NCI-H748 (cell line): ENCODE measurements around the gene TSKU.

ENCODE experiments used
- DNase-seq: peaks from one replicate; lab custom pipeline; 2025; ENCODE audit not compliant: unreplicated experiment; lab: John Stamatoyannopoulos, UW

The TSKU gene

GRCh38 chr11:76769645-76770586 is 13.2 kb upstream of the TSKU start:
- no peak for DNase-seq

- DNase-seq = no peak
Observed at GRCh38 chr11:76770642-76771445, 12.3 kb upstream of the TSKU start.

- no peak for DNase-seq
Observed at GRCh38 chr11:76771446-76772099, 11.6 kb upstream of the TSKU start.

- DNase-seq = no peak
Observed at GRCh38 chr11:76772100-76772782, 10.9 kb upstream of the TSKU start.

- DNase-seq = no peak
Observed at GRCh38 chr11:76772783-76773106, 10.4 kb upstream of the TSKU start.

- DNase-seq = no peak
Observed at GRCh38 chr11:76773921-76774361, 9.2 kb upstream of the TSKU start.

- DNase-seq = no peak
Observed at GRCh38 chr11:76776472-76776871, 6.7 kb upstream of the TSKU start.

GRCh38 chr11:76777305-76777704 is 5.9 kb upstream of the TSKU start:
- DNase-seq = no peak

- no peak for DNase-seq
Observed at GRCh38 chr11:76777876-76778275, 5.3 kb upstream of the TSKU start.

- no peak for DNase-seq
Observed at GRCh38 chr11:76778874-76779273, 4.3 kb upstream of the TSKU start.

GRCh38 chr11:76781046-76781801 is 1.9 kb upstream of the TSKU start:
- DNase-seq = no peak

- DNase-seq = no peak
Observed at GRCh38 chr11:76781807-76782530, 1.2 kb upstream of the TSKU start.

GRCh38 chr11:76782531-76783293 is 444 bp upstream of the TSKU start:
- DNase-seq = peak; percentile 87

- peak; percentile 36 for DNase-seq
Observed at GRCh38 chr11:76783896-76784813, 999 bp downstream of the TSKU start.

- DNase-seq = no peak
Observed at GRCh38 chr11:76785513-76785912, 2.4 kb downstream of the TSKU start.

GRCh38 chr11:76786016-76786415 is 2.9 kb downstream of the TSKU start:
- DNase-seq = no peak

GRCh38 chr11:76786441-76787014 is 3.4 kb downstream of the TSKU start:
- no peak for DNase-seq
